ENCODE results near the gene MYH11. TPM values are rescaled to one million over a fixed set of nuclear protein-coding genes. Genes with fewer than 3 reads are reported as not detected.

MYH11 gene
- total and polyA plus RNA-seq, 2 experiments from 2014 or later = 1.6 to 5.9 TPM

- no peak overlapping the region for H3K27ac Mint-ChIP-seq
- no peaks in the 10 kb centered on the region for H3K9me3 Mint-ChIP-seq
- TF ChIP-seq NANOG (IDR thresholded peaks at IDR 0.05; ENCODE audit: borderline replicate concordance) (no peak), EZH2phosphoT487 (IDR thresholded peaks at IDR 0.05; ENCODE audit: unreplicated experiment) (no peak)
- Histone ChIP-seq H4K20me1 (replicated peaks; ENCODE audit: insufficient read depth) (no peaks in the 10 kb centered on the region), H2AFZ (no peak overlapping the region), H3K4me3 (no peak overlapping the region), H3K79me2 (replicated peaks; ENCODE audit: insufficient read depth) (no peaks in the 10 kb centered on the region), H3K9me2 (ENCODE audit: insufficient read depth) (no peaks in the 10 kb centered on the region), H3K4me2 (no peak overlapping the region), H3K27me3 (ENCODE audit: insufficient read depth) (no peaks in the 10 kb centered on the region), H3K4me1 (ENCODE audit: insufficient read depth) (no peaks in the 10 kb centered on the region; the same call in 1 of the 2 replicates), H3K27ac (ENCODE audit: low read depth) (no peak overlapping the region), H3K36me3 (ENCODE audit: insufficient read depth) (no peaks in the 10 kb centered on the region), H3F3A (replicated peaks; ENCODE audit: low read depth) (no peaks in the 10 kb centered on the region)
- ATAC-seq (no peak), DNase-seq (ENCODE audit: low spot score) (no peak)
- no peak overlapping the region for H3K4me3 Mint-ChIP-seq
- H3K36me3 Mint-ChIP-seq (ENCODE audit: low read depth) = no peaks in the 10 kb centered on the region; the same call in 2 of the 3 replicates
- H3K27me3 Mint-ChIP-seq (ENCODE audit: insufficient read depth, low read depth, poor library complexity) = peaks cover 6% of the 10 kb centered on the region
- H3K4me1 Mint-ChIP-seq = no peaks in the 10 kb centered on the region; the same call in 1 of the 3 replicates
Observed at GRCh38 chr16:15707332-15707731, 149.5 kb downstream of the MYH11 start.

DNA sequence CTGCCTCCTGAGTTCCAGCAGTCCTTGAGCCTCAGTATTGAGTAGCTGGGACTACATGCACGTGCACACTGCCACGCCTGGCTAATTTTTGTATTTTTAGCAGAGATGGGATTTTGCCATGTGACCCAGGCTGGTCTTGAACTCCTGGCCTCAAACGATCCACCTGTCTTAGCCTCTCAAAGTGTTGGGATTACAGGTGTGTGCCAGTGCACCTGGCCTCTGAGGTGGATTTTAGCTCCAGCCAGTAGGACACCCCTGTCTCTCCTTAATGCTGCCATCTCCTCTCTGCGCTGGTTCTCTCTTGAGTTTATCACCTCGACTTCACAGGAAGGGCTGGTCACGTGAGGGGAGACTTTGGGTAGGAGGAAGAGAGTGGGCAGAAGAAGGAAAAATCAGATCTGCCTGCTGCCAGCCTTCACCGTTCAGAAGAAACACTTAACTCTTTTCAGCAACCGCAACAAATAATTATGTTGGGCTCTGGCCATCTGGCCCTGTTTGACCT lies 151.7 kb downstream of the MYH11 start:
- H3K27ac ChIP-seq (ENCODE audit: low read depth) = no peak overlapping the region
- Mint-ChIP-seq H3K4me3 (no peak overlapping the region), H3K9me3 (no peaks in the 10 kb centered on the region), H3K36me3 (ENCODE audit: low read depth) (peaks cover 4% of the 10 kb centered on the region; the same call in 2 of the 3 replicates), H3K4me1 (no peaks in the 10 kb centered on the region; the same call in 1 of the 3 replicates), H3K27me3 (ENCODE audit: insufficient read depth, low read depth, poor library complexity) (peaks cover 6% of the 10 kb centered on the region), H3K27ac (no peak overlapping the region; the same call in 1 of the 2 replicates)
- DNase-seq (ENCODE audit: low spot score) = no peak
- H3F3A ChIP-seq (replicated peaks; ENCODE audit: low read depth) = no peaks in the 10 kb centered on the region
- H3K9me2 ChIP-seq (ENCODE audit: insufficient read depth) = no peaks in the 10 kb centered on the region
- H3K36me3 ChIP-seq (ENCODE audit: insufficient read depth) = no peaks in the 10 kb centered on the region
- H3K27me3 ChIP-seq (ENCODE audit: insufficient read depth) = no peaks in the 10 kb centered on the region
- no peaks in the 10 kb centered on the region for H4K20me1 ChIP-seq (replicated peaks; ENCODE audit: insufficient read depth)
- no peak for TF ChIP-seq NANOG (IDR thresholded peaks at IDR 0.05; ENCODE audit: borderline replicate concordance)
- no peak for TF ChIP-seq ZNF462 (CRISPR knock-in tag; IDR thresholded peaks at IDR 0.05)
- TF ChIP-seq, protein P1, sequence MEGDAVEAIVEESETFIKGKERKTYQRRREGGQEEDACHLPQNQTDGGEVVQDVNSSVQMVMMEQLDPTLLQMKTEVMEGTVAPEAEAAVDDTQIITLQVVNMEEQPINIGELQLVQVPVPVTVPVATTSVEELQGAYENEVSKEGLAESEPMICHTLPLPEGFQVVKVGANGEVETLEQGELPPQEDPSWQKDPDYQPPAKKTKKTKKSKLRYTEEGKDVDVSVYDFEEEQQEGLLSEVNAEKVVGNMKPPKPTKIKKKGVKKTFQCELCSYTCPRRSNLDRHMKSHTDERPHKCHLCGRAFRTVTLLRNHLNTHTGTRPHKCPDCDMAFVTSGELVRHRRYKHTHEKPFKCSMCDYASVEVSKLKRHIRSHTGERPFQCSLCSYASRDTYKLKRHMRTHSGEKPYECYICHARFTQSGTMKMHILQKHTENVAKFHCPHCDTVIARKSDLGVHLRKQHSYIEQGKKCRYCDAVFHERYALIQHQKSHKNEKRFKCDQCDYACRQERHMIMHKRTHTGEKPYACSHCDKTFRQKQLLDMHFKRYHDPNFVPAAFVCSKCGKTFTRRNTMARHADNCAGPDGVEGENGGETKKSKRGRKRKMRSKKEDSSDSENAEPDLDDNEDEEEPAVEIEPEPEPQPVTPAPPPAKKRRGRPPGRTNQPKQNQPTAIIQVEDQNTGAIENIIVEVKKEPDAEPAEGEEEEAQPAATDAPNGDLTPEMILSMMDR (conservative IDR thresholded peaks at IDR 0.05; ENCODE audit: low read depth in 2 of 2) = no peak
- no peak for TF ChIP-seq ZNF331 (CRISPR knock-in tag; IDR thresholded peaks at IDR 0.05; ENCODE audit: low read depth)
- TF ChIP-seq STAT1 (IDR thresholded peaks at IDR 0.05; ENCODE audit: unreplicated experiment) = no peak
- no peak for TF ChIP-seq JUNB (IDR thresholded peaks at IDR 0.05; ENCODE audit: unreplicated experiment)
- no peak for TF ChIP-seq POLR2AphosphoS5 (IDR thresholded peaks at IDR 0.05; ENCODE audit: low read depth)
- TF ChIP-seq ZNF114 (CRISPR knock-in tag; IDR thresholded peaks at IDR 0.05) = no peak
- TF ChIP-seq EZH2phosphoT487 (IDR thresholded peaks at IDR 0.05; ENCODE audit: unreplicated experiment) = no peak
- no peak overlapping the region for H3K4me3 ChIP-seq
- no peak overlapping the region for H2AFZ ChIP-seq
- no peak for ATAC-seq
- no peaks in the 10 kb centered on the region; the same call in 1 of the 2 replicates for H3K4me1 ChIP-seq (ENCODE audit: insufficient read depth)
- H3K4me2 ChIP-seq = no peak overlapping the region
- no peaks in the 10 kb centered on the region for H3K79me2 ChIP-seq (replicated peaks; ENCODE audit: insufficient read depth)
